ENCODE data around the gene VAPA.

VAPA gene, protein sequence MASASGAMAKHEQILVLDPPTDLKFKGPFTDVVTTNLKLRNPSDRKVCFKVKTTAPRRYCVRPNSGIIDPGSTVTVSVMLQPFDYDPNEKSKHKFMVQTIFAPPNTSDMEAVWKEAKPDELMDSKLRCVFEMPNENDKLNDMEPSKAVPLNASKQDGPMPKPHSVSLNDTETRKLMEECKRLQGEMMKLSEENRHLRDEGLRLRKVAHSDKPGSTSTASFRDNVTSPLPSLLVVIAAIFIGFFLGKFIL

DNA sequence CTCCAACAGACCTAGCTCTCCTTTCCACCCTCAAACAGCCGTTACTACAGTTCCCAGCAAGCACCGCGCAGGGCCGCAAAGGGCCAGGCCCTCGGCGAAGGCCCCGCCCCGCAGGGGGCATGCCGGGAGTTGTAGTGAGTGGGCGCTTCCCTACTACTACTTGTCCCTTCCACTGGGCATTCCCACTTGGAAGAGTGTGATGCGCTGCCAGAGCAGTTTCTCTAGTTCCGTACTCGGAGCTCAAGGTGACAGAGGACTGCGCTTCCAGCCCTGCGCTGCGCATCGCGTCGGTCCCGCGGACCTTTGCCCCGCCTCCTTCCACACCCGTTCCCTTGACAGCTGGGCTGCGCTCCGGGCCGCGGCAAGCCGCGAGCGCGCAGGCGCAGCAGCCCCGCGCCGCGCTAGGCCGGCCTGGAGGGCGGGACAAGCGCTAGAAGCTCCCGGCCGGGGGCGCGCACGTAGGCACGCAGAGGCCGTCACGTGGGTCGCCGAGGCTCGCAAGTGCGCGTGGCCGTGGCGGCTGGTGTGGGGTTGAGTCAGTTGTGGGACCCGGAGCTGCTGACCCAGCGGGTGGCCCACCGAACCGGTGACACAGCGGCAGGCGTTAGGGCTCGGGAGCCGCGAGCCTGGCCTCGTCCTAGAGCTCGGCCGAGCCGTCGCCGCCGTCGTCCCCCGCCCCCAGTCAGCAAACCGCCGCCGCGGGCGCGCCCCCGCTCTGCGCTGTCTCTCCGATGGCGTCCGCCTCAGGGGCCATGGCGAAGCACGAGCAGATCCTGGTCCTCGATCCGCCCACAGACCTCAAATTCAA lies at the start of gene VAPA:
Gene VAPA, plus strand, starts transcription at position 491 of the 808 bp plus-strand sequence. Its CDS starts 241 bp downstream, at position 732.
- Histone ChIP-seq H3K27ac (ENCODE audit: low read depth, low read length) (peak within 1 kb of the TSS; percentile 97), H3K4me3 (ENCODE audit: low read depth, low read length) (peak within 1 kb of the TSS; percentile 98)

DNA sequence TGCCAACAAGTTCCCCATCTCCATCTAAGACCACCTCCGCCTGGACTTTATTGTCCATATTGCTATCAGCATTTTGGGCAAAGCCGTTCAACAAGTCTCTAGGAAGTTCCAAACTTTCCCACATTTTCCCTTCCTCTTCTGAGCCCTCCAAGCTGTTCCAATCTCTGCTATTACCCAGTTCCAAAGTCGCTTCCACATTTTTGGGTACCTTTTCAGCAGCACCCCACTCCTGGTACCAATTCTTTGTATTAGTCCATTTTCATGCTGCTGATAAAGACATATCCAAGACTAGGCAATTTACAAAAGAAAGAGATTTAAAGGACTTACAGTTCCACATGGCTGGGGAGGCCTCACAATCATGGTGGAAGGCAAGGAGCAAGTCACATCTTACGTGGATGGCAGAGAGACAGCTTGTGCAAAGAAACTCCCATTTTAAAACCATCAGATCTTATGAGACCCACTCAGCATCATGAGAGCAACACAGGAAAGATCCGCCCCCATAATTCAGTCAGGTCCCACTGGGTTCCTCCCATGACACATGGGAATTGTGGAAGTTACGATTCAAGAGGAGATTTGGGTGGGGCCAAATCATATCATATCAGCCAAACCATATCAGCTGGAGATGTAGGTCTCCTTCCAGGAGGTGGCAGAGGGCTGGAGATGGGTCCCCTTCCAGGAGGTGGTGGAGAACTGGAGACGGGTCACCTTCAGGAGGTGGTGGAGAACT lies 47.9 kb upstream of the VAPA start:
- H3K27me3 ChIP-seq (ENCODE audit: control insufficient read depth, insufficient read depth, low read length): no peaks in the 10 kb centered on the region
- H3K36me3 ChIP-seq (ENCODE audit: control insufficient read depth, insufficient read depth, low read length): peaks cover 4% of the 10 kb centered on the region; the same call in 1 of the 2 replicates
- no peak overlapping the region for H3K27ac ChIP-seq (ENCODE audit: low read depth, low read length)
- peaks cover 23% of the 10 kb centered on the region for H3K4me1 ChIP-seq (ENCODE audit: control insufficient read depth, insufficient read depth, low read length)
- no peak overlapping the region for H3K4me3 ChIP-seq (ENCODE audit: low read depth, low read length)
- peaks cover 27% of the 10 kb centered on the region for H3K9me3 ChIP-seq (ENCODE audit: control insufficient read depth, insufficient read depth, low read depth, low read length)
- no peak overlapping the region for H3K9ac ChIP-seq (ENCODE audit: low read length)

More for the DNA sequence above, at the start of gene VAPA:
- no peaks in the 10 kb centered on the region for H3K27me3 ChIP-seq (ENCODE audit: control insufficient read depth, insufficient read depth, low read length)
- no peaks in the 10 kb centered on the region; the same call in 1 of the 2 replicates for H3K9me3 ChIP-seq (ENCODE audit: control insufficient read depth, insufficient read depth, low read depth, low read length)
- peak within 1 kb of the TSS; percentile 98 for H3K9ac ChIP-seq (ENCODE audit: low read length)
- no peaks in the 10 kb centered on the region for H3K36me3 ChIP-seq (ENCODE audit: control insufficient read depth, insufficient read depth, low read length)
- H3K4me1 ChIP-seq (ENCODE audit: control insufficient read depth, insufficient read depth, low read length): peaks cover 29% of the 10 kb centered on the region

DNA sequence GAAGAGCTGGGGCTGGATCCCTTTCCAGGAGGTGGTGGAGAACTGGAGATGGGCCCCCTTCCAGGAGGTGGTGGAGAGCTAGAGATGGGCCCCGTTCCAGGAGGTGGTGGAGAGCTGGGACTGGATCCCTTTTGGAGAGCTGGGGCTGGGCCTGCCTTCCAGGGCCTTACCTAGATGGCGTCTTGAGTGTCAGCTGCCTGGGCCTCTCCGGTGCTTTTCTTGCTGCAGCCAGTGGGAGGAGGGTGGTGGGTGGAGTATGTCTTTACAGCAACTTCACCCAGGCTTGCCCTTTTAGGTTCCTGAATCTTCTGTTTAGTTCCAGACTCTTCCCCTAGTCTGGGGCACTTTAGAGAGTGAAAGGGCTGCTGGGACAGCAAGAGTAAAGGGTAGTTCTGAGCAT lies 47.2 kb upstream of the VAPA start:
- H3K4me1 ChIP-seq (ENCODE audit: control insufficient read depth, insufficient read depth, low read length): peaks cover 29% of the 10 kb centered on the region
- no peak overlapping the region for H3K9ac ChIP-seq (ENCODE audit: low read length)
- H3K36me3 ChIP-seq (ENCODE audit: control insufficient read depth, insufficient read depth, low read length): peaks cover 4% of the 10 kb centered on the region; the same call in 1 of the 2 replicates
- H3K4me3 ChIP-seq (ENCODE audit: low read depth, low read length): no peak overlapping the region
- H3K27me3 ChIP-seq (ENCODE audit: control insufficient read depth, insufficient read depth, low read length): no peaks in the 10 kb centered on the region
- H3K9me3 ChIP-seq (ENCODE audit: control insufficient read depth, insufficient read depth, low read depth, low read length): peaks cover 27% of the 10 kb centered on the region
- no peak overlapping the region for H3K27ac ChIP-seq (ENCODE audit: low read depth, low read length)

DNA sequence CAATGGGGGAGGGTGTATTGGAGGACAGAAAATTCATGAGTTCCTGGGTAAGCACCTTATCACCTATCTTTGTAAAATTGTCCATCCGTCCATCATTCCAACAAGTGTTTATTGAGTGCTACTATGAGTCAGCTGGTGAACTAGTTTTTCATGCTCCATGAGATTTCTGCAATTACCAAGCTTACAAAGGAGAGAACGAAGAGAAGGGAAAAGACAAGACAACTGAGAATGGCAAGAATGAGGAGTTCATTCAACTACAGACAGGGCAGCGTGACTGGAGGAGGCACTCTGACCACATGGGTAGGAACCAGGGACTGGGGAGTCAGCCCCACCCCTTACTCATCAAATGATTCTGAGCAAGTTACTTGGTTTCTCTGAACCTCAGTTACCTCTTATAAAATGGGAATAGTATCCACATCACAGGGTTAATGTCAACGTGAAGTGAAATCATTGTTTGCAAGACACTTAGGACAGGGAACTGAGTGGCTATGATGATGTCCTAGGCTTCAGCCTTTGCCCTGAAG lies 46.7 kb upstream of the VAPA start:
- peaks cover 29% of the 10 kb centered on the region for H3K4me1 ChIP-seq (ENCODE audit: control insufficient read depth, insufficient read depth, low read length)
- no peak overlapping the region for H3K27ac ChIP-seq (ENCODE audit: low read depth, low read length)
- H3K36me3 ChIP-seq (ENCODE audit: control insufficient read depth, insufficient read depth, low read length): peaks cover 4% of the 10 kb centered on the region; the same call in 1 of the 2 replicates

DNA sequence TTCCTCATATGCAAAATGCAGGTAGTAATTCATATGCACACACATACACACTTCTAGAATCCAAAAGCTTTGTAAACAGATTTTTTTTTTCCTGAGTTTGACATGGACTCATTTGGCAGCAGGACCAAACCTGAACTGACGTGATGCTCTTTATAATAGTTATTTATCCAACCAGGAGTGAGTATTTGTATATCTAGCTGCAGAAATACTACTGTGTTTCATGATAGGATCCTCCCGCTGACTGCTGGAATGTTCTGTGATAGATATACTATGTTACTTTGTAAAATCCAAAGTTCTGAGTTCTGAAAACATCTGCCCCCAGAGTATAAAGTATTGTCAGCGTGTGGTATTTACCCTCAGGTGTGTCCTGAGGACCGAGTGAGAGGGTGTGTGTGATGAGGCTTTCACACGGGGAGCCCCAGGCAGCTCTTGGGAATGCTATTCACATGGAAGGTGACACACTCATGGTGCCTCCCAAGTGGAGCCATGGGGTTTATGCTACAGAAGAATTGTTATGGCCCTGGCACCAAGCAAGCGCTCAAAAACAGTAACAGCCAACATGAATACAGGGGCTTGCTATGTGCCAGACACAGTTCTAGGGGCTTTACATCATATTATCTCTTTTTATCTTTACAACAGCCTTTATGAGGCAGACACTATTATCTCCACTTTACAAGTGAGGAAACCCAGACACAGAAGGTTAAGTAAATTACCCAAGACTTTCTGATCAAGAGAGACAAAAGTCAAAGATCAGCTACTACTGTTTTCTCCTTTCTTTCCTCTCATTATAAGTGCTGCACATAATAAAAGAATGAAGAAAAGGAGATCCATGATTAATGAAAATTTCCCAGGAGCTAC lies 44.7 kb upstream of the VAPA start:
- no peaks in the 10 kb centered on the region; the same call in 1 of the 2 replicates for H3K36me3 ChIP-seq (ENCODE audit: control insufficient read depth, insufficient read depth, low read length)
- no peaks in the 10 kb centered on the region for H3K27me3 ChIP-seq (ENCODE audit: control insufficient read depth, insufficient read depth, low read length)
- H3K9ac ChIP-seq (ENCODE audit: low read length): peak overlapping the region; percentile 25
- H3K27ac ChIP-seq (ENCODE audit: low read depth, low read length): peak overlapping the region; percentile 55; the same call in 1 of the 2 replicates
- peaks cover 29% of the 10 kb centered on the region for H3K4me1 ChIP-seq (ENCODE audit: control insufficient read depth, insufficient read depth, low read length)
- H3K9me3 ChIP-seq (ENCODE audit: control insufficient read depth, insufficient read depth, low read depth, low read length): peaks cover 27% of the 10 kb centered on the region
- no peak overlapping the region for H3K4me3 ChIP-seq (ENCODE audit: low read depth, low read length)

More for the DNA sequence above, 46.7 kb upstream of the VAPA start:
- Histone ChIP-seq H3K9me3 (ENCODE audit: control insufficient read depth, insufficient read depth, low read depth, low read length) (peaks cover 27% of the 10 kb centered on the region), H3K9ac (ENCODE audit: low read length) (no peak overlapping the region), H3K27me3 (ENCODE audit: control insufficient read depth, insufficient read depth, low read length) (no peaks in the 10 kb centered on the region), H3K4me3 (ENCODE audit: low read depth, low read length) (no peak overlapping the region)

DNA sequence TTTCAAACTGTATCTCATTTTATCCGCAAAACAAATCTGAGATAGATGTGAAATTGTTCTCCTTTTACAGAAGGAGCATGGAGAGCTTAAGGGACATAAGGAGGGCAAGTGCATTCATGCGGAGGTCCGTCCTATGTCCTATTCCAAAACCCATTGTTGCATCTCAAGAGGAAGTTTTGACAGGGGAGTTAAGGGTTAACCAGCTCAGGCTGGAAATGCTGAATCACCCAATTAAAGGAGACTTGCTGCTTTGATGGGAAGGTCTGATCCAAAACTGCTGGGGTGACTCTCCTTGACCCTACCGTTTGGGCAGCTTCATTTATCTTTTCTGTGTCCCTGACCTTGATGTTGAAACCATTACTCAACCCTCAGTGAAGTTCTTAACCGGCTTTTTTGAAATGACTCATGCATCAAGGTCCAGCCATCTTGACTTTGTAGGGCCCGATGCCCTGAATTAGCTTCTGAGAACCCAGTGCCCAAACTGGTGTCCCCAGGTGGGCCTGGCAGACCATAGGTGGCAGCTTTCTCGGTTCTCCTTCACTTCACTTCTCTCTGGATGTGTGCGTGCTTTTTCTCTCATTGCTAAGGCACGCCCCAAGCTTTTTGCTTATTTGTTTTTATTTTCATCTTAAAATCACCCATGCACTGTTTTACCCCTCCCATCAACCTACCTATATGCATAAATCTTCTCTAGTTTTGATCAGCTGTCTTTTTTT lies 43.9 kb upstream of the VAPA start:
- H3K9me3 ChIP-seq (ENCODE audit: control insufficient read depth, insufficient read depth, low read depth, low read length): peaks cover 24% of the 10 kb centered on the region
- H3K36me3 ChIP-seq (ENCODE audit: control insufficient read depth, insufficient read depth, low read length): no peaks in the 10 kb centered on the region; the same call in 1 of the 2 replicates
- peaks cover 29% of the 10 kb centered on the region for H3K4me1 ChIP-seq (ENCODE audit: control insufficient read depth, insufficient read depth, low read length)
- peak overlapping the region; percentile 55; the same call in 1 of the 2 replicates for H3K27ac ChIP-seq (ENCODE audit: low read depth, low read length)
- H3K4me3 ChIP-seq (ENCODE audit: low read depth, low read length): no peak overlapping the region
- no peaks in the 10 kb centered on the region for H3K27me3 ChIP-seq (ENCODE audit: control insufficient read depth, insufficient read depth, low read length)
- H3K9ac ChIP-seq (ENCODE audit: low read length): peak overlapping the region; percentile 25

DNA sequence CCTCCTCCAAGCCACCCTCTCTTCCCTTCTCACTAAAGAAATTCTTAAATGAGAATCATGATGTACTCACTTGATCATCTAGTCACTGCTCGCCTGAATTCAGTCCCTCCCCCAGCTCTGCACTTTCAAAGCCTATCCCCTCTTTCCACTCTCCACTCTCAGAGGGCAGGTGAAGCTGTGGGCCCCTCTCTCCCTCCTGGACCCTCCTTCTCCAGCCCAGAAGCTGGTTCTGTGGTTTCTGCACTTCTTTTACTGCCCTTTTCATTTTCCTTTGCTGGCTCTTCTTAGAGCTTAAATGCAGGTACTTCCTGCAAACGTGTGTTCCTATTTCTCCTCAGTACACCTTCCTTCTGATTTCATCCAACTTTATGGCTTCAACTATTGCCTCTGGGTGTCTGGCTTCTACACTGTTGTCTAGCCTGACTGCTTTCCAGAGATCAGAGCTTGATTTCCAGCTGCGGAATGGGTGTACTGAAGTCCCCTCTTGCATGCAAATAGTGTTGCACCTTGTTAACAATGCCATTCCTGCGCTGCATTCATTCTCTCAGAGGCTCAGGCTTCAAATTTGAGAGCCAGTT lies 43.3 kb upstream of the VAPA start:
- H3K9ac ChIP-seq (ENCODE audit: low read length): no peak overlapping the region

DNA sequence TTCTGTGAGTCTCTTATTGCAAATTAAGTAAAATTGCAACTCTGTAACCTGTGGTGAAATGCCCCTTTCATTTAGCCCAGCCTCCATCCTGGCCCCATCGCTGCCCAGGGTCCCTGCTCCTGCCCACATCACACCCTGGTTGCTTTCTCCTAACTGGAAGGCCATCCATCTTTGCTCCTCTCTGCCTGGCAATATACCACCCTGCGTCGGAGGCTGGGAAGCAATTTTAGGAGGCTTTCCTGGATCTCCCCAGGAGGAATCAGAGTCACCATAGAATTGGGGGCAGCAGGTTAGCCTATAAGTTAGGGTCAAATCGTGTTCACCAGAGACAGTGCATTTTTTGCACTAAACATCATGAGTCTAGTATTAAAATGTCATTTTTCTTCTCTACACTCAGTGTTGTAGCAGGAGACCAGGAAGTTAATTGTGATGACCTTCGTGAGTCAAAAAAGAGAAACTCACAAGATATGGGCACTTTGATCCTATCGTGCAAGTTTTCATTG lies 42.5 kb upstream of the VAPA start:
- no peak overlapping the region for H3K27ac ChIP-seq (ENCODE audit: low read depth, low read length)
- H3K9me3 ChIP-seq (ENCODE audit: control insufficient read depth, insufficient read depth, low read depth, low read length): peaks cover 11% of the 10 kb centered on the region
- no peak overlapping the region for H3K9ac ChIP-seq (ENCODE audit: low read length)
- H3K4me1 ChIP-seq (ENCODE audit: control insufficient read depth, insufficient read depth, low read length): peaks cover 29% of the 10 kb centered on the region
- no peaks in the 10 kb centered on the region for H3K36me3 ChIP-seq (ENCODE audit: control insufficient read depth, insufficient read depth, low read length)
- H3K27me3 ChIP-seq (ENCODE audit: control insufficient read depth, insufficient read depth, low read length): no peaks in the 10 kb centered on the region
- H3K4me3 ChIP-seq (ENCODE audit: low read depth, low read length): no peak overlapping the region

More for the DNA sequence above, 43.3 kb upstream of the VAPA start:
- Histone ChIP-seq H3K27ac (ENCODE audit: low read depth, low read length) (no peak overlapping the region), H3K4me1 (ENCODE audit: control insufficient read depth, insufficient read depth, low read length) (peaks cover 29% of the 10 kb centered on the region), H3K4me3 (ENCODE audit: low read depth, low read length) (peak overlapping the region; percentile 16; the same call in 1 of the 2 replicates), H3K27me3 (ENCODE audit: control insufficient read depth, insufficient read depth, low read length) (no peaks in the 10 kb centered on the region), H3K9me3 (ENCODE audit: control insufficient read depth, insufficient read depth, low read depth, low read length) (peaks cover 19% of the 10 kb centered on the region), H3K36me3 (ENCODE audit: control insufficient read depth, insufficient read depth, low read length) (no peaks in the 10 kb centered on the region)

DNA sequence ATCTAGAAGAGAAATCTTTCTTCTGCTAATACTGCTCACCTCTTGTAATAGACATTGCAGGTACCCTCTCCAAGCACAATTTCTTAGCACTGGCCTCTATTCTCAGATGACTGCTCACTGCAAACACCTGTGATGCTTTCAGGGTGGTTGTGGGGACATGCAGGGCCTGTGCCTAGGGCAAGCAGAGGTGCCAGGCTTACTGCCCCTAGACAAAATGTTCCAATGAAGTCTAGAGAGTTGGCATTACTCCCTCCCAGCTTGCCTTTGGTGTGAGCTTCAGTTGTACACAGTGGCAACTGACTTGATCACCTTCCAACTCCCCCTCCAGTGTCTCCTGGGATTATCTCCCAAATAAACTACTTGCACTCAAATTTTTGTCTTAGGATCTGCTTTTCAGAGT lies 41.0 kb upstream of the VAPA start:
- Histone ChIP-seq H3K9me3 (ENCODE audit: control insufficient read depth, insufficient read depth, low read depth, low read length) (no peaks in the 10 kb centered on the region), H3K9ac (ENCODE audit: low read length) (no peak overlapping the region), H3K4me1 (ENCODE audit: control insufficient read depth, insufficient read depth, low read length) (peaks cover 29% of the 10 kb centered on the region), H3K27ac (ENCODE audit: low read depth, low read length) (no peak overlapping the region), H3K4me3 (ENCODE audit: low read depth, low read length) (no peak overlapping the region), H3K36me3 (ENCODE audit: control insufficient read depth, insufficient read depth, low read length) (no peaks in the 10 kb centered on the region), H3K27me3 (ENCODE audit: control insufficient read depth, insufficient read depth, low read length) (no peaks in the 10 kb centered on the region)

Measured in HUES6 (cell line).